Osteocyte (in vitro differentiated cells): ENCODE measurements around the gene SEC24A. TPM values are rescaled to one million over a fixed set of nuclear protein-coding genes. Genes with fewer than 3 reads are reported as not detected.
"Not testable (repeated sequence)": the region's sequence is repeated elsewhere in the genome, so short reads cannot be mapped to it uniquely, and the experiment has no call there.

ENCODE experiments used
- DNase-seq: peaks from one replicate; pipeline ENCODE4 v3.0.0; 2021; ENCODE audit warnings: mixed read lengths; ENCODE audit not compliant: unreplicated experiment; ENCODE audit errors: extremely low spot score
- H3K27ac Mint-ChIP-seq: one replicate; pipeline ENCODE4 v1.8.0; 2021; ENCODE audit warnings: mild to moderate bottlenecking, mixed read lengths; ENCODE audit not compliant: unreplicated experiment
- H3K27me3 Mint-ChIP-seq: one replicate; pipeline ENCODE4 v1.8.0; 2021; ENCODE audit warnings: mixed read lengths; ENCODE audit not compliant: unreplicated experiment
- H3K36me3 Mint-ChIP-seq: one replicate; pipeline ENCODE4 v1.8.0; 2021; ENCODE audit warnings: mixed read lengths; ENCODE audit not compliant: unreplicated experiment
- H3K4me1 Mint-ChIP-seq: one replicate; pipeline ENCODE4 v1.8.0; 2021; ENCODE audit warnings: mixed read lengths; ENCODE audit not compliant: unreplicated experiment
- H3K4me3 Mint-ChIP-seq: one replicate; pipeline ENCODE4 v1.8.0; 2021; ENCODE audit warnings: mild to moderate bottlenecking, moderate library complexity, mixed read lengths; ENCODE audit not compliant: unreplicated experiment
- H3K9me3 Mint-ChIP-seq: one replicate; pipeline ENCODE4 v1.8.0; 2021; ENCODE audit warnings: mixed read lengths; ENCODE audit not compliant: unreplicated experiment
- CTCF ChIP-seq: fragments of 200-600 bp; sonication (generic); IDR thresholded peaks from 2 replicates; pipeline ENCODE4 v1.5.0; 2021; ENCODE audit warnings: antibody characterized with exemption, mild to moderate bottlenecking, moderate library complexity
- long read RNA-seq: library from polyadenylated mRNA; unstranded; transcript quantifications from one replicate; pipeline ENCODE4 v2.0.0, GENCODE V29; 2021
- total RNA-seq: library from RNA; stranded (reverse); gene quantifications from 2 replicates; pipeline ENCODE4 v1.2.1, GENCODE V29; 2021

The SEC24A gene
- 37.2 and 38.9 TPM in 2 replicates for total RNA-seq
- long read RNA-seq, full-length matches to known transcripts, result 5 of 20 reads
- long read RNA-seq, partial matches to known transcripts, result 14 of 20 reads
- long read RNA-seq, other reads (novel, unspliced or antisense), result 1 of 20 reads

GRCh38 chr5:134648425-134649162, at the start of gene SEC24A:
Gene SEC24A, plus strand, starts transcription at chr5:134648785. Its CDS starts 292 bp downstream, at chr5:134649077.
- peak within 1 kb of the TSS; percentile 98 for H3K27ac Mint-ChIP-seq
- H3K36me3 Mint-ChIP-seq, result peaks cover 1% of the 10 kb centered on the region
- DNase-seq, result peak; percentile 96
- no peak for TF ChIP-seq CTCF
- H3K9me3 Mint-ChIP-seq, result no peaks in the 10 kb centered on the region
- H3K4me1 Mint-ChIP-seq, result peaks cover 21% of the 10 kb centered on the region
- no peaks in the 10 kb centered on the region for H3K27me3 Mint-ChIP-seq
- H3K4me3 Mint-ChIP-seq, result peak within 1 kb of the TSS; percentile 86

DNA sequence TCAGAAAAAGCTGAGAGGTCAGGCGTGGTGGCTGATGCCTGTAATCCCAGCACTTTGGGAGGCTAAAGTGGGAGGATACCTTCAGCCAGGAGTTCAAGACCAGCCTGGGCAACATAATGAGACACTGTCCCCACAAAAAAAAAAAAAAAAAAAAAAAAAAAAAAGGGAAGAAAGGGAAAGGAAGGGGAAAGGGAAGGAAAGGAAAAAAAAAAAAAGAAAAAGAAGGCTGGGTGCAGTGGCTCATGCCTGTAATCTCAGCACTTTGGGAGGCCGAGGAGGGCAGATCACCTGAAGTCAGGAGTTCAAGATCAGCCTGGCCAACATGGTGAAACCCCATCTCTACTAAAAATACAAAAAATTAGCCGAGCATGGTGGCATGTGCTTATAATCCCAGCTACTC, 48.8 kb upstream of the SEC24A start:
- H3K4me3 Mint-ChIP-seq, H3K27ac Mint-ChIP-seq, H3K4me1 Mint-ChIP-seq, H3K9me3 Mint-ChIP-seq, H3K27me3 Mint-ChIP-seq: not testable (repeated sequence)
- DNase-seq, result peak; percentile 10
- peaks cover 10% of the 10 kb centered on the region for H3K36me3 Mint-ChIP-seq

DNA sequence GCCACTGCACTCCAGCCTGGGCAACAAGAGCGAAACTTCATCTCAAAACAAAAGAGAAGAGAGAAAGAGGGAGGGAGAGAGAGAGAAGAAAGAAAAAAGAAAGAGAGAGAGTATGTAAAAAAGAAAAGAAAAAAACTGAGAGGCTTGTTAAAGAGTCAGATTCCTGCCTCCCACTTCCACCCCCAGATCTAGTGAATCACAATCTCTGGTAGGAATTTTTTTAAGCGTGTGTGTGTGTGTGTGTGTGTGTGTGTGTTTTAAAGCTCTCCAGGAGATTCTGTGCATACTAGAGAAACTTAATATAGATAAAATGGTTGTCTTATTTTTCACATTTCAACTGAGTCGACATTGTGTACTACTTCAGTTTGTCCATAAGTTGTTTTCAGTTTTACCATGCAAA, 48.0 kb upstream of the SEC24A start:
- no peak overlapping the region for H3K27ac Mint-ChIP-seq
- no peaks in the 10 kb centered on the region for H3K4me1 Mint-ChIP-seq
- H3K27me3 Mint-ChIP-seq, result no peaks in the 10 kb centered on the region
- no peak overlapping the region for H3K4me3 Mint-ChIP-seq
- DNase-seq, result no peak
- no peaks in the 10 kb centered on the region for H3K9me3 Mint-ChIP-seq
- TF ChIP-seq CTCF, result no peak
- H3K36me3 Mint-ChIP-seq, result peaks cover 12% of the 10 kb centered on the region

GRCh38 chr5:134603059-134603458, 45.5 kb upstream of the SEC24A start:
- H3K27ac Mint-ChIP-seq, result no peak overlapping the region
- H3K4me1 Mint-ChIP-seq, result no peaks in the 10 kb centered on the region
- H3K27me3 Mint-ChIP-seq, result no peaks in the 10 kb centered on the region
- H3K9me3 Mint-ChIP-seq, result no peaks in the 10 kb centered on the region
- no peak overlapping the region for H3K4me3 Mint-ChIP-seq
- DNase-seq, result no peak
- H3K36me3 Mint-ChIP-seq, result peaks cover 30% of the 10 kb centered on the region
- TF ChIP-seq CTCF, result no peak

GRCh38 chr5:134604908-134605307, 43.7 kb upstream of the SEC24A start:
- TF ChIP-seq CTCF, result no peak
- DNase-seq, result no peak
- H3K4me3 Mint-ChIP-seq, result no peak overlapping the region
- no peak overlapping the region for H3K27ac Mint-ChIP-seq
- H3K4me1 Mint-ChIP-seq, result no peaks in the 10 kb centered on the region
- no peaks in the 10 kb centered on the region for H3K9me3 Mint-ChIP-seq
- no peaks in the 10 kb centered on the region for H3K27me3 Mint-ChIP-seq
- peaks cover 39% of the 10 kb centered on the region for H3K36me3 Mint-ChIP-seq
